GM23338 (cell line): Measurements from ENCODE around the gene P2RY8. TPM values are rescaled to one million over a fixed set of nuclear protein-coding genes. Genes with fewer than 3 reads are reported as not detected.

ENCODE experiments used
- ATAC-seq: fragments of 200-7000 bp; cut with Tn5 transposase; 3 replicates; pipeline ENCODE4 v1.9.1; 2020
- DNase-seq: peaks from one replicate; pipeline ENCODE4 v3.0.0-alpha.2; 2015; ENCODE audit warnings: low spot score
- H2AFZ ChIP-seq: fragments of 200-600 bp; sonication (generic); 2 replicates; pipeline ENCODE4 v1.8.0; 2016; ENCODE audit warnings: antibody characterized with exemption, mild to moderate bottlenecking, moderate library complexity
- H3F3A ChIP-seq: fragments of 200-600 bp; sonication (generic); replicated peaks from 2 replicates; pipeline ENCODE4 v1.8.0; 2017; ENCODE audit warnings: antibody characterized with exemption, mixed run types, low read depth
- H3K27ac ChIP-seq: fragments of 200-600 bp; sonication (generic); 2 replicates; pipeline ENCODE4 v1.6.1; 2016; ENCODE audit warnings: low read depth
- H3K27me3 ChIP-seq: fragments of 200-600 bp; sonication (generic); 2 replicates; pipeline ENCODE4 v1.8.0; 2016; ENCODE audit warnings: mild to moderate bottlenecking, mixed run types, moderate library complexity; ENCODE audit not compliant: insufficient read depth
- H3K36me3 ChIP-seq: fragments of 200-600 bp; sonication (generic); 2 replicates; pipeline ENCODE4 v1.8.0; 2016; ENCODE audit warnings: mild to moderate bottlenecking; ENCODE audit not compliant: insufficient read depth
- H3K4me1 ChIP-seq: fragments of 200-600 bp; sonication (generic); 2 replicates; pipeline ENCODE4 v1.8.0; 2016; ENCODE audit warnings: mild to moderate bottlenecking, moderate library complexity; ENCODE audit not compliant: insufficient read depth
- H3K4me2 ChIP-seq: fragments of 200-600 bp; sonication (generic); 2 replicates; pipeline ENCODE4 v1.7.1; 2017; ENCODE audit warnings: mixed run types
- H3K4me3 ChIP-seq: fragments of 200-600 bp; sonication (generic); 2 replicates; pipeline ENCODE4 v1.6.1; 2016; ENCODE audit warnings: mixed run types
- H3K79me2 ChIP-seq: fragments of 200-600 bp; sonication (generic); replicated peaks from 2 replicates; pipeline ENCODE4 v1.8.0; 2017; ENCODE audit warnings: mild to moderate bottlenecking; ENCODE audit not compliant: insufficient read depth
- H3K9me2 ChIP-seq: fragments of 200-600 bp; sonication (generic); 2 replicates; pipeline ENCODE4 v1.8.0; 2017; ENCODE audit not compliant: insufficient read depth
- H4K20me1 ChIP-seq: fragments of 200-600 bp; sonication (generic); replicated peaks from 2 replicates; pipeline ENCODE4 v1.8.0; 2017; ENCODE audit warnings: mild to moderate bottlenecking; ENCODE audit not compliant: insufficient read depth
- H3K27ac Mint-ChIP-seq: 2 replicates; pipeline ENCODE4 v1.8.0; 2020; ENCODE audit warnings: inconsistent platforms, mild to moderate bottlenecking, moderate library complexity, mixed read lengths
- H3K27me3 Mint-ChIP-seq: 3 replicates; pipeline ENCODE4 v1.8.0; 2022; ENCODE audit warnings: low read depth, mild to moderate bottlenecking, moderate library complexity, mixed read lengths, inconsistent platforms; ENCODE audit not compliant: insufficient read depth, poor library complexity
- H3K36me3 Mint-ChIP-seq: 3 replicates; pipeline ENCODE4 v1.8.0; 2021; ENCODE audit warnings: low read depth, mild to moderate bottlenecking, inconsistent platforms, moderate library complexity, mixed read lengths
- H3K4me1 Mint-ChIP-seq: 3 replicates; pipeline ENCODE4 v1.8.0; 2020; ENCODE audit warnings: mild to moderate bottlenecking, inconsistent platforms, mixed read lengths
- H3K4me3 Mint-ChIP-seq: 3 replicates; pipeline ENCODE4 v1.8.0; 2021; ENCODE audit warnings: moderate library complexity, mild to moderate bottlenecking, inconsistent platforms, mixed read lengths
- H3K9me3 Mint-ChIP-seq: 3 replicates; pipeline ENCODE4 v1.8.0; 2020; ENCODE audit warnings: moderate library complexity, mild to moderate bottlenecking, inconsistent platforms, mixed read lengths
- CREB1 ChIP-seq: fragments of 250-450 bp; sonication (Bioruptor Pico); IDR thresholded peaks from 2 replicates; pipeline ENCODE4 v1.5.0; 2020; ENCODE audit warnings: low read depth, mild to moderate bottlenecking, moderate library complexity
- EZH2 ChIP-seq: fragments of 200-600 bp; sonication (generic); IDR thresholded peaks from one replicate; pipeline ENCODE4 v1.8.0; 2017; ENCODE audit warnings: antibody characterized with exemption, mild to moderate bottlenecking, low read depth; ENCODE audit not compliant: unreplicated experiment
- EZH2phosphoT487 ChIP-seq: fragments of 200-600 bp; sonication (generic); IDR thresholded peaks from one replicate; pipeline ENCODE4 v1.8.1; 2018; ENCODE audit warnings: antibody characterized with exemption; ENCODE audit not compliant: unreplicated experiment
- JUNB ChIP-seq: IDR thresholded peaks from one replicate; pipeline ENCODE4 v1.6.1; 2016; ENCODE audit warnings: antibody characterized with exemption; ENCODE audit not compliant: unreplicated experiment
- POLR2AphosphoS5 ChIP-seq: IDR thresholded peaks from 2 replicates; pipeline ENCODE4 v1.6.1; 2016; ENCODE audit warnings: antibody characterized with exemption, low read depth
- STAT1 ChIP-seq: IDR thresholded peaks from one replicate; pipeline ENCODE4 v1.6.1; 2016; ENCODE audit warnings: antibody characterized with exemption; ENCODE audit not compliant: unreplicated experiment
- ZNF114 ChIP-seq: fragments of 250-450 bp; sonication (Bioruptor Pico); IDR thresholded peaks from 2 replicates; pipeline ENCODE4 v1.5.0; 2020; ENCODE audit warnings: mild to moderate bottlenecking, moderate library complexity
- polyA plus RNA-seq: library from polyadenylated mRNA; unstranded; fragments of >200 nt; fragmentation: Nextera tagmentation; extraction: Ambion mirVana; gene quantifications from 2 replicates; pipeline ENCODE4 v1.2.1, GENCODE V29; 2016
- total RNA-seq: library from RNA; depleted of rRNA; stranded (reverse); fragments of >200 nt; shearing (Covaris generic); gene quantifications from 2 replicates; pipeline ENCODE4 v1.2.3, GENCODE V29; 2014
- TF ChIP-seq, protein P1 (sequence below): IDR thresholded peaks from 2 replicates; pipeline ENCODE4 v1.6.1; 2016; ENCODE audit warnings: antibody characterized with exemption
- TF ChIP-seq, protein P2 (sequence below), 2 experiments: fragments of 200-600 bp in 1 of 2; sonication (generic) in 1 of 2; conservative IDR thresholded peaks; 2 replicates each; pipeline versions ENCODE4 v1.5.1 to v1.6.1; 2016 to 2017; ENCODE audit warnings: antibody characterized with exemption in 2 of 2, low read depth in 2 of 2, mild to moderate bottlenecking in 2 of 2, moderate library complexity in 1 of 2
- TF ChIP-seq, protein P3 (sequence below): fragments of 250-450 bp; sonication (Bioruptor Pico); IDR thresholded peaks from 2 replicates; pipeline ENCODE4 v1.5.0; 2020; ENCODE audit warnings: mild to moderate bottlenecking, moderate library complexity

Gene P2RY8
- total and polyA plus RNA-seq, 2 experiments from 2014 or later = 0.24 TPM; not detected in 1

DNA sequence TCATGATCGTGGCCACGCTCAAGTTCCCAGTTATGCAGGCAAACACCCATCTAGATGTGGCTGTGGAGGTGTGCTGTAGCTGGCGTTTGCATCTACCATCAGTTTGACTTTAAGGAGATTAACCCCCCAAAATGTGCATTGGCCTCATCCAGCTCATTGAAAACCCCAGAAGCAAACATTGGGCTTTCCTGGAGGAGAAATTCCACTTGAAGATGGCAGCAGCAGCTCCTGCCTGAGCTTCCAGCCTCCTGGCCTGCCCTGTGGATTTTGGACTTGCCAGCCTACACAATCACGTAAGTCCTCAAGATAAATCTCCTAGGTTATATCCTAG is 114.9 kb downstream of the P2RY8 start:
- TF ChIP-seq ZNF114 (CRISPR knock-in tag) (no peak), POLR2AphosphoS5 (no peak), EZH2 (no peak), JUNB (no peak)
- TF ChIP-seq, protein P1, sequence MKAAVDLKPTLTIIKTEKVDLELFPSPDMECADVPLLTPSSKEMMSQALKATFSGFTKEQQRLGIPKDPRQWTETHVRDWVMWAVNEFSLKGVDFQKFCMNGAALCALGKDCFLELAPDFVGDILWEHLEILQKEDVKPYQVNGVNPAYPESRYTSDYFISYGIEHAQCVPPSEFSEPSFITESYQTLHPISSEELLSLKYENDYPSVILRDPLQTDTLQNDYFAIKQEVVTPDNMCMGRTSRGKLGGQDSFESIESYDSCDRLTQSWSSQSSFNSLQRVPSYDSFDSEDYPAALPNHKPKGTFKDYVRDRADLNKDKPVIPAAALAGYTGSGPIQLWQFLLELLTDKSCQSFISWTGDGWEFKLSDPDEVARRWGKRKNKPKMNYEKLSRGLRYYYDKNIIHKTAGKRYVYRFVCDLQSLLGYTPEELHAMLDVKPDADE = no peak
- H3K36me3 ChIP-seq = peaks cover 29% of the 10 kb centered on the region

DNA sequence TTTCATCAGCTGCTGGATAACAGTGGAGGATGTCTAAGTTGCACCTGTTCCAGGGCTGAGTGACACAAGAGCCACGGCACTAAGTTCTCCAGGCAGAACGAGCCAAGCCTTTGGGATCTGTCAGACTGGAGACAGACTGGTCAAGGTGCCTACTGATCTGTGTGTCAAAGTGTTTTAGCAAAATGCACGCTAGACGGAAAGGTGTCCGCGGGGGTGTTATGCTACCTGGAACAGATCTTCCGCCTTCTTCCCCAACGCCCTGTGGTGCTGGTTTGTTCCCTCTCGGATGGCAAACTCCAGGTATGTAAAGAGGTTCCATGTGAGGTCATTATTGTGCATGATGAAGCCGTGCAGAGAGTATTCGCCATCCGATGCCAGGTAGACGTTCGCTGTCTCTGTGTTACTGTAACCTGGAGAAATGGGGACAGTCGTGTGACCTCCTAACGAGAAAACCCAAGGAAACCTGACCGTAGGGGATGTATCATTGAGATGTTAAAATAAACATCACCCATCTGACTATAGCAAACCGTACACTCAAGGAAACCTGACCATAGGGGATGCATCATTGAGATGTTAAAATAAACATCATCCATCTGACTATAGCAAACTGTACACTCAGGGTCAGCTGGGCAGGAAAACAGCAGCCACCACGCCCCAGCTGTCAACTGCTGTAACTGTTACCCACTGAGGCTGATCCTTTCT is 115.4 kb downstream of the P2RY8 start:
- peaks cover 25% of the 10 kb centered on the region for H3K27me3 Mint-ChIP-seq
- H2AFZ ChIP-seq = no peak overlapping the region
- peaks cover 70% of the 10 kb centered on the region for H3K36me3 Mint-ChIP-seq
- TF ChIP-seq, protein P2, sequence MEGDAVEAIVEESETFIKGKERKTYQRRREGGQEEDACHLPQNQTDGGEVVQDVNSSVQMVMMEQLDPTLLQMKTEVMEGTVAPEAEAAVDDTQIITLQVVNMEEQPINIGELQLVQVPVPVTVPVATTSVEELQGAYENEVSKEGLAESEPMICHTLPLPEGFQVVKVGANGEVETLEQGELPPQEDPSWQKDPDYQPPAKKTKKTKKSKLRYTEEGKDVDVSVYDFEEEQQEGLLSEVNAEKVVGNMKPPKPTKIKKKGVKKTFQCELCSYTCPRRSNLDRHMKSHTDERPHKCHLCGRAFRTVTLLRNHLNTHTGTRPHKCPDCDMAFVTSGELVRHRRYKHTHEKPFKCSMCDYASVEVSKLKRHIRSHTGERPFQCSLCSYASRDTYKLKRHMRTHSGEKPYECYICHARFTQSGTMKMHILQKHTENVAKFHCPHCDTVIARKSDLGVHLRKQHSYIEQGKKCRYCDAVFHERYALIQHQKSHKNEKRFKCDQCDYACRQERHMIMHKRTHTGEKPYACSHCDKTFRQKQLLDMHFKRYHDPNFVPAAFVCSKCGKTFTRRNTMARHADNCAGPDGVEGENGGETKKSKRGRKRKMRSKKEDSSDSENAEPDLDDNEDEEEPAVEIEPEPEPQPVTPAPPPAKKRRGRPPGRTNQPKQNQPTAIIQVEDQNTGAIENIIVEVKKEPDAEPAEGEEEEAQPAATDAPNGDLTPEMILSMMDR (conservative IDR thresholded peaks at IDR 0.05; ENCODE audit: low read depth in 2 of 2) = no peak
- TF ChIP-seq JUNB (no peak), ZNF114 (CRISPR knock-in tag) (no peak), STAT1 (no peak), CREB1 (CRISPR knock-in tag) (no peak), EZH2 (no peak), EZH2phosphoT487 (no peak)
- TF ChIP-seq, protein P3, sequence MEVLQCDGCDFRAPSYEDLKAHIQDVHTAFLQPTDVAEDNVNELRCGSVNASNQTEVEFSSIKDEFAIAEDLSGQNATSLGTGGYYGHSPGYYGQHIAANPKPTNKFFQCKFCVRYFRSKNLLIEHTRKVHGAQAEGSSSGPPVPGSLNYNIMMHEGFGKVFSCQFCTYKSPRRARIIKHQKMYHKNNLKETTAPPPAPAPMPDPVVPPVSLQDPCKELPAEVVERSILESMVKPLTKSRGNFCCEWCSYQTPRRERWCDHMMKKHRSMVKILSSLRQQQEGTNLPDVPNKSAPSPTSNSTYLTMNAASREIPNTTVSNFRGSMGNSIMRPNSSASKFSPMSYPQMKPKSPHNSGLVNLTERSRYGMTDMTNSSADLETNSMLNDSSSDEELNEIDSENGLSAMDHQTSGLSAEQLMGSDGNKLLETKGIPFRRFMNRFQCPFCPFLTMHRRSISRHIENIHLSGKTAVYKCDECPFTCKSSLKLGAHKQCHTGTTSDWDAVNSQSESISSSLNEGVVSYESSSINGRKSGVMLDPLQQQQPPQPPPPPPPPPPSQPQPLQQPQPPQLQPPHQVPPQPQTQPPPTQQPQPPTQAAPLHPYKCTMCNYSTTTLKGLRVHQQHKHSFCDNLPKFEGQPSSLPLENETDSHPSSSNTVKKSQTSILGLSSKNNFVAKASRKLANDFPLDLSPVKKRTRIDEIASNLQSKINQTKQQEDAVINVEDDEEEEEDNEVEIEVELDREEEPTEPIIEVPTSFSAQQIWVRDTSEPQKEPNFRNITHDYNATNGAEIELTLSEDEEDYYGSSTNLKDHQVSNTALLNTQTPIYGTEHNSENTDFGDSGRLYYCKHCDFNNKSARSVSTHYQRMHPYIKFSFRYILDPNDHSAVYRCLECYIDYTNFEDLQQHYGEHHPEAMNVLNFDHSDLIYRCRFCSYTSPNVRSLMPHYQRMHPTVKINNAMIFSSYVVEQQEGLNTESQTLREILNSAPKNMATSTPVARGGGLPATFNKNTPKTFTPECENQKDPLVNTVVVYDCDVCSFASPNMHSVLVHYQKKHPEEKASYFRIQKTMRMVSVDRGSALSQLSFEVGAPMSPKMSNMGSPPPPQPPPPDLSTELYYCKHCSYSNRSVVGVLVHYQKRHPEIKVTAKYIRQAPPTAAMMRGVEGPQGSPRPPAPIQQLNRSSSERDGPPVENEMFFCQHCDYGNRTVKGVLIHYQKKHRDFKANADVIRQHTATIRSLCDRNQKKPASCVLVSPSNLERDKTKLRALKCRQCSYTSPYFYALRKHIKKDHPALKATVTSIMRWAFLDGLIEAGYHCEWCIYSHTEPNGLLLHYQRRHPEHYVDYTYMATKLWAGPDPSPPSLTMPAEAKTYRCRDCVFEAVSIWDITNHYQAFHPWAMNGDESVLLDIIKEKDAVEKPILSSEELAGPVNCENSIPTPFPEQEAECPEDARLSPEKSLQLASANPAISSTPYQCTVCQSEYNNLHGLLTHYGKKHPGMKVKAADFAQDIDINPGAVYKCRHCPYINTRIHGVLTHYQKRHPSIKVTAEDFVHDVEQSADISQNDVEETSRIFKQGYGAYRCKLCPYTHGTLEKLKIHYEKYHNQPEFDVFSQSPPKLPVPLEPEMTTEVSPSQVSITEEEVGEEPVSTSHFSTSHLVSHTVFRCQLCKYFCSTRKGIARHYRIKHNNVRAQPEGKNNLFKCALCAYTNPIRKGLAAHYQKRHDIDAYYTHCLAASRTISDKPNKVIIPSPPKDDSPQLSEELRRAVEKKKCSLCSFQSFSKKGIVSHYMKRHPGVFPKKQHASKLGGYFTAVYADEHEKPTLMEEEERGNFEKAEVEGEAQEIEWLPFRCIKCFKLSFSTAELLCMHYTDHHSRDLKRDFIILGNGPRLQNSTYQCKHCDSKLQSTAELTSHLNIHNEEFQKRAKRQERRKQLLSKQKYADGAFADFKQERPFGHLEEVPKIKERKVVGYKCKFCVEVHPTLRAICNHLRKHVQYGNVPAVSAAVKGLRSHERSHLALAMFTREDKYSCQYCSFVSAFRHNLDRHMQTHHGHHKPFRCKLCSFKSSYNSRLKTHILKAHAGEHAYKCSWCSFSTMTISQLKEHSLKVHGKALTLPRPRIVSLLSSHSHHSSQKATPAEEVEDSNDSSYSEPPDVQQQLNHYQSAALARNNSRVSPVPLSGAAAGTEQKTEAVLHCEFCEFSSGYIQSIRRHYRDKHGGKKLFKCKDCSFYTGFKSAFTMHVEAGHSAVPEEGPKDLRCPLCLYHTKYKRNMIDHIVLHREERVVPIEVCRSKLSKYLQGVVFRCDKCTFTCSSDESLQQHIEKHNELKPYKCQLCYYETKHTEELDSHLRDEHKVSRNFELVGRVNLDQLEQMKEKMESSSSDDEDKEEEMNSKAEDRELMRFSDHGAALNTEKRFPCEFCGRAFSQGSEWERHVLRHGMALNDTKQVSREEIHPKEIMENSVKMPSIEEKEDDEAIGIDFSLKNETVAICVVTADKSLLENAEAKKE = no peak
- TF ChIP-seq, protein P1 = no peak
- no peaks in the 10 kb centered on the region for H3K27me3 ChIP-seq
- H3K27ac ChIP-seq = no peak overlapping the region
- H3K9me3 Mint-ChIP-seq = peaks cover 65% of the 10 kb centered on the region
- H3K4me1 Mint-ChIP-seq = peaks cover 8% of the 10 kb centered on the region
- no peak for ATAC-seq
- no peaks in the 10 kb centered on the region for H3K9me2 ChIP-seq
- DNase-seq = no peak
- H3K4me2 ChIP-seq = no peak overlapping the region
- H3K4me3 ChIP-seq = no peak overlapping the region
- no peak overlapping the region for H3K27ac Mint-ChIP-seq
- H3K4me1 ChIP-seq = no peaks in the 10 kb centered on the region
- peaks cover 6% of the 10 kb centered on the region; the same call in 1 of the 2 replicates for H4K20me1 ChIP-seq
- H3K4me3 Mint-ChIP-seq = no peak overlapping the region
- no peaks in the 10 kb centered on the region for H3K79me2 ChIP-seq
- peaks cover 27% of the 10 kb centered on the region for H3K36me3 ChIP-seq
- peaks cover 30% of the 10 kb centered on the region; the same call in 1 of the 2 replicates for H3F3A ChIP-seq

More for the DNA sequence above, 114.9 kb downstream of the P2RY8 start:
- Mint-ChIP-seq H3K27me3 (peaks cover 25% of the 10 kb centered on the region), H3K36me3 (peaks cover 76% of the 10 kb centered on the region), H3K4me1 (peaks cover 8% of the 10 kb centered on the region), H3K27ac (no peak overlapping the region), H3K9me3 (peaks cover 70% of the 10 kb centered on the region), H3K4me3 (no peak overlapping the region)
- Histone ChIP-seq H2AFZ (no peak overlapping the region), H3K79me2 (no peaks in the 10 kb centered on the region), H3K4me3 (no peak overlapping the region), H3K4me1 (no peaks in the 10 kb centered on the region), H3K9me2 (no peaks in the 10 kb centered on the region), H3K27me3 (no peaks in the 10 kb centered on the region), H4K20me1 (peaks cover 6% of the 10 kb centered on the region; the same call in 1 of the 2 replicates), H3K4me2 (no peak overlapping the region), H3F3A (peaks cover 25% of the 10 kb centered on the region; the same call in 1 of the 2 replicates), H3K27ac (no peak overlapping the region)
- no peak for ATAC-seq
- no peak for DNase-seq
